DMS 273 treated with DMSO at 0.1 percent for 48 hours (cell line): ENCODE data around the gene GJB5.
A peak's percentile ranks its signal among the peaks of the same experiment; 100 is the strongest.
"Not testable (repeated sequence)": the region's sequence is repeated elsewhere in the genome, so short reads cannot be mapped to it uniquely, and the experiment has no call there.

Experiments used
- DNase-seq: peaks from one replicate; lab custom pipeline; 2025; lab: John Stamatoyannopoulos, UW

Gene GJB5

GRCh38 chr1:34754964-34755637, at the start of gene GJB5:
Gene GJB5, plus strand, starts transcription at chr1:34755047. Its CDS starts 2,284 bp downstream, at chr1:34757331.
- no peak for DNase-seq

DNA sequence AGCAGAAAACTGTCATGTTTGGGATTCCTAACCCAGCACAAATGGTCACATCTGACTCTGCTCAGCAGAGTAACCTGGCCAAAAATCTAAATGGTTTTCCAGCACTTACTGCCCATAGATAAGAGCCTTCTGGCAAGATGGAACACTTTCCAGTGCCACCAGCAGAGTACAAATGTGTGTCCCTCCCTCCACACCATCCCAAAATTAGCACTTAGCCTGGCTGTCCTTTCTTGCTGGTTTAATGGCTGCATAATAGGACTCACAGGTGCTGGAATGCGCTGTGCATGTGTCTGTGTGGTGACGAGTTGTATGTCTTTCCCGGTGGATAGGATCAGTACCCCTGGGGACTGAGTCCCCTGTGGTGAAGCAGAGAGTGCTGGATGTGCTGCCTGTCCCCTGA, 49.8 kb upstream of the GJB5 start:
- no peak for DNase-seq

DNA sequence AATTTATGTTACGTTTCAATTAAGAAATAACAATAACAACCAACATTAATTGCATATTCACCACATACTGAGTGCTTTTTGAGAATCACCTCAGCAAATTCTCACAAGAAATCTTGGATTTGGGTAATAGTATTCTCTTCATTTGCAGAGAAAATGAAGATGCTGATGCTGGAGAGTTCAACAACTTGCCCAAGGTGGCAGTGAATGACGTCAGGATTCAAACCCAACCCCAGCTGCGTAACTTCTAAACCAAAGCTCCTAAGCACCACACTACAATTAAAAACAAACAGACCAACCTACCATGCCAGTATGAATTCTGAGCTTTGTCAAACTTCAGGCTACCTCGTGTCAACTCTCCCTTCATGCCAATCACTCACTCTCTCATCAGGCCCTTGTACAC, 46.7 kb upstream of the GJB5 start:
- DNase-seq, result no peak

DNA sequence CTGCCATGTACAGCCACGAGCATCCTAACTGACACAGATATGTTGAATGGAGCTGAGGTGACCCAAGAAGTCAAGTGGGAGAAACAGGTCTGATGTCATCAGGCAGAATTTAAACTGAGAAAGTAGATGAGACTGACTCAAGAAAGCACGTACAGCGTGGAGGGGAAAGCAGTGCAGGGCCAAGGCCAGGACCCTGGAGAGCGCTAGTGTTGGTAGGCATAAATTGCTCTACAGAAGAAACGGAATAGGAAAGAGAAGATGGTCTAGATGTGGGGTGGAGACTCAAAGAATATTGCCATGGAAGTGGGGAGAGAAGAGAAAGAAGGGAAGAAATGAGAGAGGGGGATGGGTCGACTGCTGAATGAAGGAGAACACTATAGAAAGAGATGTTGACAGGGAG, 45.3 kb upstream of the GJB5 start:
- no peak for DNase-seq

DNA sequence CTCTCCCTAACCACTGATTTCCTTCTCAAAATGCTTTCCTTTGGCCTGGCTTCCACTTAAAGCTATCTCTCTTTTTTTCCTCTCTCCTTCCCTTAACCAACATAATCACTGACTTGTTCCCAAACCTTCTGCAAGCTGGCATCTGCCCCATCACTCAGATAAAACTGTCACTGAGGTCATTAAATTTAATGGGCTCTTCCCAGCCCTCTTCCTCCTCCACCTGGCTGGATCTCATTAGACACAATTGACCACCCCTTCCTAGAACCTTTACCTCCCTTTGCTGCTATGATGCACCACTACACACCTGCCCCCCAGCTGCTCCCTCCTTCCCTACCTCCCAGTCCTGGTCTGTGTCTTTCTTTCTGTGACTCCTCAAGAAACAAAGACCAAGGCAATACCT, 44.0 kb upstream of the GJB5 start:
- no peak for DNase-seq

DNA sequence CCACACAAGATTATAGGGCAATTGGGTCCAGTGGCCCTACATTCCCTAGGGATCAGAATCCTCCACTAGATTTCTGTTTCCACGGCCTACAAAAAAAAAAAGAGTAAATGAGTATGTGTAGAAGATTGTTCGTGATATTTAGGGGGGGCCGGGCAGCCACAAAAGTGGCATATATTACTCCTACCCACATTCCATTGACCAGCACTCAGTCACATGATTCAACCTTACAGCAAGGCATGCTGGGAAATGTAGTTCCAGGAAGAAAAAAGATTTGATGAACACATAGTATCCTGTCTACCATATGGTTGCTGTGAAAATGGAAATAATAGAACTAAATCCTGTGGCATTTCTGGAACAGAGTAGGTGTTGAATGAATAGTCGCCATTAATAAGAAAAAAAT, 43.4 kb upstream of the GJB5 start:
- DNase-seq, result no peak

- no peak for DNase-seq
Observed at GRCh38 chr1:34712007-34712688, 42.7 kb upstream of the GJB5 start.

DNA sequence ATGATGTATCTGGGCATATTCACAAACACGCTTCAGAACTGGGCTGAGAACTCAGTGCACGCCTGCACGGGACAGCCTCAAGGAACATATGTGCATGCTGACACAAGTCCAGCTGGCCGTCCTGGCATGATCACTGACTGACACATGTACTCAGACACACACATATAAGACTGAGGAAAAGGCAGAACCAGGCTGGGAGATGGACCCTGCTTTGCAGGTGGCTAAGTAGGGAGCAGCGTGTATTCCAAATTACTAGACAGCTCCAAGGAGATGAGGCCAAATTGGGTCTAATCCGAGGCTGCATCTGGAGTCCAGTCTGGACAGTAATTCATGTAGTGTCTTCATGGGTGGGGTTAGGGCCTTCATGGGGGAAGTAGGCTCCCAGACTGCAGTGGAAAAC, 41.4 kb upstream of the GJB5 start:
- DNase-seq, result no peak

DNA sequence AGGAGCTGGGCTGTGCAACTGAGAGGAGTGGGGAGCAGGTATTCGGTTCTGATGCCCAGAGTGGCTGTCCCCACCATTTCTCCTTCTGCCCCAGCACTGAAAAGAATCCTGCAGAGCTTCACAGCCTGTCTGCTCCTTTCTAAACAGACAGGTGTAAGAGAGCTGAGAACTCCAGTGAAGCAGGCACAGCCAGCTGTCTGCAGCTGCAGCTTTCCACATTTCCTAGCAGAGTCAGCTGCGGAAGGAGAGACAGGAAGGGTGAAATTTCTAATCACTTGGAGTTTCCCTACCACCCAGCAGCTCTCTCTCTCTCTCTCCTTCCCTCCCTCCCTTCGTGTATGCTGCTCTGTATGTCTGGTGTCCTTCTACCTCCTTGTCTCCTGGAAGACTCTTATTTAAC, 40.5 kb upstream of the GJB5 start:
- no peak for DNase-seq

DNA sequence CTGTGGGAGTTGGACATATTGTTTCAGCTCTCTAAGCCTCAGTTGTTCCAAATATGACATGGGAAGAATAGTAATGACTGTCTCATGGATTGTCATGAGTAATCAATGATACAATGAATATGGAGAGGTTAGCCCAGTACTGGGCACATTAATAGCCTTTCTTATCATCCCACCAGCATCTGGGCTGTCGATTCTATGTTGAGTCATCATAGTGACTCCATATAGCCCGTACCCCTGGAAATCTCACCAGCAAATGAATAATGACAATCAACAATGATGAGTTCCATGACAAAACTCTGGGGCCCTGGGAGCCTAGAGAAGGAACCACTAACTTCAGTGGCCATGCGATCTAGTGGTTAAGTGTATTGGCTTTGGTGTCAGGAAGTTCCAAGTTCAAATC, 39.7 kb upstream of the GJB5 start:
- no peak for DNase-seq

GRCh38 chr1:34721241-34721640, 33.6 kb upstream of the GJB5 start:
- no peak for DNase-seq

DNA sequence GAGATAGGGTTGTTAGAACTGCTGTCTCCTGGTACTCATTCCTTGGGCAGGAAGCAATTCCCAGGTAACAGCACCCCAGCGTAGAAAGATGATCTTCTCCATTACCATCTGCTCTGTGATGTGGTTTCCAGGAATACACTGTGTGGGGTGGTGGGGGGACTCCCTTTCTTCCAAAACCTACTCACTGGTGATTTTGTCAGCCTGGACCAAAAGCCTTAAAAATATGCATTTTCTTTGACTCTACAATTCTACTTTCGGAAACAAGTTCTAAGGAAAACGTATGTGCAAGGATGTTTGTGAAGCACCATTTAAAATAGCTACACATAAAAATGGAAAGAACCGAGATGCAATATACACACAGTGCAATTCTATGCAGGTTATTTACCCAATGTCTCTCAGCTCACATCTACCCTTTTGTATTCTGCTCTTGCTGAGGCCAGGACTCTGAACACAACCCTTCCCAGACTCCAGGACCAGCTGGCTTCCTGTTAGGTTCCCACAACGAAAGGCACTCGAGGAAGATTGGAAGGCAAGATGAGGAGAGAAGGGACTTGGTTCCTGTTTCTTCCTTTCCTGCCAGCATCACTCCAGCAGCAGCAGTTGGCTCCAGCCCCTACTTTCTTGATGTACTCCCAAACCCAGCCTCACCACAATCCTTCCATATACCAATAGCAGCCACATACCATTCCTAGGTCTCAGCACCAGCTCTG, 33.0 kb upstream of the GJB5 start:
- no peak for DNase-seq

- DNase-seq, result no peak
Observed at GRCh38 chr1:34726861-34727260, 28.0 kb upstream of the GJB5 start.

- DNase-seq, result no peak
Observed at GRCh38 chr1:34730485-34730884, 24.4 kb upstream of the GJB5 start.

- not testable (repeated sequence) for DNase-seq
Observed at GRCh38 chr1:34732831-34733230, 22.0 kb upstream of the GJB5 start.

DNA sequence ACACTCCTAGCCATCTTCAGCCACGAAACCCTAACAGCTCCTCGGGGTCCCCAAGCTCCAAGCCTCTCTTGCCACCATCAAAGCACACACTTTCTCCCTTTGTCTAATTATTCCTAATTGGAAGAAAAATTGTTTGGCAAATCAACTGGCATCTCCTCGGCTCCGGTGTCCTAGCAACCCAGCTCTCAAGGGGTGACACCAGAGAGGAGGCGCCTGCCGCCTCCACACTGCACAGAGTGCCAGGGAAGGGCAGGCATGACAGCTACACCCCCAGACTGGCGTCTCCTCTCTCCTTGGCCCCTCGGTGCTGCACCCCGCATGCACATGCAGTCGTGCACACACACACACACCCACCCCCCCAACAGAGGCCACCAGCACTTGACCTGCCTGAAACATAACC, 18.2 kb upstream of the GJB5 start:
- no peak for DNase-seq

DNA sequence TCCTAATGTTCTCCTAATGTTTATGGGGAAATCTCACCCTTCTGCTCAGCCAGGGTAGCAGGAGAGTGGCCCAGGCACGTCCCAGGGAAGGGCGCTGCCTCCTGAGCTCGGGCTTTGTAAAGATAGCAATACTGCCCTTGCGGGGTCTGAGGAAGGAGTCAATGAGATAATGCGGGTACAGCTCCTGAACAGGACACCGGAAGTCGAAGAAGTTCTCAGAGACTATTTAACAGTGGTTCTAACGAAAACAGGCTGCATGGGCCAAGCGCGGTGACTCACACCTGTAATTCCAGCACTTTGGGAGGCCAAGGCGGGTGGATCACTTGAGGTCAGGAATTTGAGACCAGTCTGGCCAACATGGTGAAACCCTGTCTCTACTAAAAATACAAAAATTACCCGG, 17.6 kb upstream of the GJB5 start:
- DNase-seq, result not testable (repeated sequence)

GRCh38 chr1:34739613-34740012, 15.2 kb upstream of the GJB5 start:
- no peak for DNase-seq

DNA sequence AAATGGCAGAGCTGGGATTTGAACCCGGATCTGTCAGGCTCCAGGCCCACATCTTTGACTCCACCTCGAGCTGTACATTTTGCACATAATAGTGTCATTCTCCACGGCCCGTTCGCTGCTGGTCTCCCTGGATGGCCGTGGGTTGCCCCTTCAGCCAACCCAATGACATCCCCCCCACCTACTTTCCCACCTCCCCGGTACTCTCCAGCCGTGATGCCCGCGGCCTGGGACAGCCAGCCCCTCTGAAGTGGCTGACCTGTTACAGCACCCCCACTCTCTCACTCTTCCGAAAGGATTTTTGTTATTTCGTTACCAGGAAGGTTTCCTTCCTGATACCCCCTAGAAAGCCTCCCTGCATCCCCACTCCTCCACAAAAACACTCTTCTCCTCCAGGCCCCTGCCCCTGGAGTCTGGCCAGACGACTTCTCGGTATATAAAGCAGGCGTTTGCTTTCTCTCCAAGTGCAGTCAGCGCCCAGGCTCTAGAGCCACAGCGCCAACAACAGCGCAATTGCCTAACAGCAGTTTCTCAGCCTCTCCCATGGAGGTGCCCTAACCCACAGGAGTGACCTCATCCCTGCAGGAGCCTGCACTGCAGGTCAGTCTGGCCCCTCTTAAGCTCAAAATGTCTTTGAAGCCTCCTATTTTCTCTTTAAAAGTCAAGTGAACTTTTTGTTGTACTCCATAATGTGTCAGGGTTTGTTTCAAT, 14.5 kb upstream of the GJB5 start:
- no peak for DNase-seq

DNA sequence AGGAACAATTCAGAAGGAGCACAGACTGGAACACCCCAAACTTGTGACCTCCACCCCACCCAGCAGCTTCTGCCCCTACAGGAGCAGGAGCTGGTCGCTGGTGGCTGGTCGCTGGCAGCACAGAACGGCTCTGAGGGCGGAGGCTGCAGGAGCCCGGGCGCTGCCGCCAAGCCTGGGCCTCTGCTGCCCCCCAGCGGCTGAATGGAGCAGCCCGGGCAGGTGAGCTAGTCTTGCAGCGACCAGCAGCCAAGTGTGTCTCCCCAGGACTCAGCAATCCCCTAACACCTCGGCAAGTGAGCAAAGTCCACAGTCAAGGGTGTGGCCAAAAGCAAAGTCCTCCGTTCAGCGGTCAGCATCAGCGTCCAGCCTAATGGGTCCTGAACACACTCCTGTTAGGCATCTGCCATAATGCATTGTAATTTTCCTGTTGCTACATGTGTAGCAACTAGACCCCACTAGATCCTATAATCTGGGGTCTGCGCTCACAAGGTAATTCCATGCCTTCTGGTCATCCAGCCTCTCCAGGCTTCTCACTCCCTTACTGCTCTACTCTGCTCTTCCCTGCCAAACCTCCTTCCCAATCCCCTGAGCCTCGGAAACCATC, 12.1 kb upstream of the GJB5 start:
- DNase-seq, result peak; percentile 17

GRCh38 chr1:34743775-34744174, 11.1 kb upstream of the GJB5 start:
- DNase-seq, result no peak

DNA sequence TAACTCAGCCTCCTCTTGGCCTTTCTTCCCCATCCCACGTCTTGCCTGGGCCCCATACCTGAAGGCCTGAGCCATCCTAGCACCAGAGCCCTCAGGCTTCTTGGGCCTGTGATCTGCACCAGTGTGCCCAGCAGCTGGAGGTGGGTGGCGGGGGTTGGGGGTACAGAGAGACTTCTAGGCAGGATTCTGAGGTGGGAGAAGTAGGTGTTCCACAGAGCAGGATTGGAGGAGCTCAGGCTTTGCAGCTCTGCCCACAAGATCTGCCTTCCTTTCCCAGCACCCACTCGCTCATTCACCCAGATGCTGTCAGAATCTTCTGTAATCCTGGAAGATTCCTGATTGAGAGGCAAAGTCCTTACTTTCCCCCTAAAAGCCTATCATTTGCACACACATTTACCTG, 10.0 kb upstream of the GJB5 start:
- DNase-seq, result no peak
